IMR-90 (cell line): ENCODE data around the gene FXYD1. TPM values are rescaled to one million over a fixed set of nuclear protein-coding genes. Genes with fewer than 3 reads are reported as not detected.
A peak's percentile ranks its signal among the peaks of the same experiment; 100 is the strongest.

Source experiments
- ATAC-seq: fragments of 200-7000 bp; cut with Tn5 transposase; 2 replicates; pipeline ENCODE4 v1.9.1; 2020; ENCODE audit warnings: low read depth, mild to moderate bottlenecking, moderate library complexity
- BruUV-seq: library from RNA; stranded (reverse); fragments of 400-500 nt; replicated peaks from 2 replicates; lab custom pipeline; 2021; lab: Mats Ljungman, UMichigan
- CTCF ChIA-PET: fragments of 300-600 bp; formaldehyde crosslinking; extraction: SDS; loops from one replicate; lab custom pipeline; 2021; ENCODE audit warnings: antibody characterized with exemption; lab: Yijun Ruan, JAX
- POLR2A ChIA-PET: fragments of 300-600 bp; sonication (Branson Sonifier 250); formaldehyde crosslinking; loops from one replicate; lab custom pipeline; 2022; ENCODE audit warnings: antibody characterized with exemption; ENCODE audit not compliant: unreplicated experiment; lab: Charles Lee
- DNase-seq: peaks from one replicate; pipeline ENCODE4 v3.0.0; 2013
- H2AFZ ChIP-seq: replicated peaks from 2 replicates; pipeline ENCODE3; 2013; ENCODE audit warnings: low read length, mild to moderate bottlenecking; ENCODE audit not compliant: poor library complexity
- H2AK5ac ChIP-seq: 2 replicates; pipeline ENCODE4 v1.6.1; 2013; ENCODE audit warnings: low read depth, low read length, inconsistent platforms
- H2AK9ac ChIP-seq: replicated peaks from 2 replicates; pipeline ENCODE3; 2013; ENCODE audit warnings: mild to moderate bottlenecking, low read depth, low read length, moderate library complexity; ENCODE audit not compliant: poor library complexity
- H2BK120ac ChIP-seq: 2 replicates; pipeline ENCODE4 v1.6.1; 2013; ENCODE audit warnings: low read depth, low read length, inconsistent platforms
- H2BK15ac ChIP-seq: 3 replicates; pipeline ENCODE4 v1.6.1; 2013; ENCODE audit warnings: low read depth, low read length, inconsistent platforms
- H2BK20ac ChIP-seq: 2 replicates; pipeline ENCODE4 v1.6.1; 2013; ENCODE audit warnings: low read depth, mild to moderate bottlenecking, inconsistent platforms, low read length, moderate library complexity
- H2BK5ac ChIP-seq: 2 replicates; pipeline ENCODE4 v1.6.1; 2013; ENCODE audit warnings: mild to moderate bottlenecking, low read depth, low read length, inconsistent platforms; ENCODE audit not compliant: poor library complexity, severe bottlenecking
- H3K14ac ChIP-seq: replicated peaks from 2 replicates; pipeline ENCODE4 v1.6.1; 2013; ENCODE audit warnings: low read depth, low read length, inconsistent platforms
- H3K18ac ChIP-seq: 2 replicates; pipeline ENCODE4 v1.6.1; 2013; ENCODE audit warnings: low read depth, low read length, control low read depth
- H3K23ac ChIP-seq: 2 replicates; pipeline ENCODE4 v1.6.1; 2013; ENCODE audit warnings: low read depth, low read length, inconsistent platforms
- H3K27ac ChIP-seq: 2 replicates; pipeline ENCODE4 v1.5.1; 2013; ENCODE audit warnings: mild to moderate bottlenecking, control low read depth, low read length; ENCODE audit not compliant: insufficient read depth
- H3K27me3 ChIP-seq: 2 replicates; pipeline ENCODE4 v1.6.1; 2013; ENCODE audit warnings: low read length; ENCODE audit not compliant: control insufficient read depth, insufficient read depth
- H3K36me3 ChIP-seq: 2 replicates; pipeline ENCODE4 v1.6.1; 2013; ENCODE audit warnings: low read length, mixed read lengths; ENCODE audit not compliant: control insufficient read depth, insufficient read depth
- H3K4ac ChIP-seq: 2 replicates; pipeline ENCODE4 v1.6.1; 2013; ENCODE audit warnings: low read depth, low read length, inconsistent platforms
- H3K4me1 ChIP-seq: 2 replicates; pipeline ENCODE4 v1.6.1; 2013; ENCODE audit warnings: low read length, mixed read lengths; ENCODE audit not compliant: control insufficient read depth, insufficient read depth
- H3K4me2 ChIP-seq: 2 replicates; pipeline ENCODE4 v1.6.1; 2013; ENCODE audit warnings: low read depth, mild to moderate bottlenecking, control low read depth, low read length, moderate library complexity
- H3K4me3 ChIP-seq: 2 replicates; pipeline ENCODE4 v1.5.1; 2013; ENCODE audit warnings: low read depth, mild to moderate bottlenecking, control low read depth, low read length, moderate library complexity; ENCODE audit not compliant: insufficient read depth
- H3K56ac ChIP-seq: 2 replicates; pipeline ENCODE4 v1.6.1; 2013; ENCODE audit warnings: low read length, inconsistent platforms; ENCODE audit not compliant: insufficient read depth; ENCODE audit errors: extremely low read depth
- H3K79me1 ChIP-seq, 2 experiments: 2 replicates each; pipeline ENCODE4 v1.6.1; 2013; ENCODE audit warnings: low read length in 2 of 2, inconsistent platforms in 1 of 2, low read depth in 1 of 2
- H3K9ac ChIP-seq: 2 replicates; pipeline ENCODE4 v1.6.1; 2013; ENCODE audit warnings: low read depth, low read length, control low read depth
- H3K9me1 ChIP-seq: 2 replicates; pipeline ENCODE4 v1.6.1; 2013; ENCODE audit warnings: low read length, inconsistent platforms; ENCODE audit not compliant: insufficient read depth
- H3K9me3 ChIP-seq: 2 replicates; pipeline ENCODE4 v1.6.1; 2013; ENCODE audit warnings: low read length; ENCODE audit not compliant: control insufficient read depth, insufficient read depth
- H4K20me1 ChIP-seq: 2 replicates; pipeline ENCODE4 v1.6.1; 2013; ENCODE audit warnings: low read length, inconsistent platforms; ENCODE audit not compliant: insufficient read depth
- H4K5ac ChIP-seq: 2 replicates; pipeline ENCODE4 v1.6.1; 2013; ENCODE audit warnings: mild to moderate bottlenecking, low read depth, low read length, control low read depth
- H4K8ac ChIP-seq, 2 experiments: 2 replicates each; pipeline ENCODE4 v1.6.1; 2013; ENCODE audit warnings: low read depth in 2 of 2, low read length in 2 of 2, control low read depth in 1 of 2, inconsistent platforms in 1 of 2
- H4K91ac ChIP-seq: 2 replicates; pipeline ENCODE4 v1.6.1; 2013; ENCODE audit warnings: low read depth, low read length, inconsistent platforms; ENCODE audit not compliant: insufficient read depth
- BHLHE40 ChIP-seq: fragments of 150-350 bp; IDR thresholded peaks from 2 replicates; pipeline ENCODE4 v1.6.1; 2016; ENCODE audit warnings: mild to moderate bottlenecking, low read depth, low read length
- CEBPB ChIP-seq: IDR thresholded peaks from 2 replicates; pipeline ENCODE4 v1.6.1; 2012; ENCODE audit warnings: low read depth, low read length, improper control_type of control experiment
- CHD1 ChIP-seq: IDR thresholded peaks from 2 replicates; pipeline ENCODE4 v1.6.1; 2012; ENCODE audit warnings: low read depth, low read length, improper control_type of control experiment
- CTCF ChIP-seq: conservative IDR thresholded peaks from 2 replicates; pipeline ENCODE4 v1.5.1; 2012; ENCODE audit warnings: mild to moderate bottlenecking, low read depth, low read length, improper control_type of control experiment
- ELK1 ChIP-seq: fragments of 150-350 bp; IDR thresholded peaks from 2 replicates; pipeline ENCODE4 v1.6.1; 2016; ENCODE audit warnings: low read depth, mild to moderate bottlenecking, low read length, moderate library complexity, borderline replicate concordance
- FOS ChIP-seq: fragments of 150-350 bp; IDR thresholded peaks from 2 replicates; pipeline ENCODE4 v1.6.1; 2016; ENCODE audit warnings: low read depth, low read length
- MAFK ChIP-seq: IDR thresholded peaks from 2 replicates; pipeline ENCODE4 v1.6.1; 2012; ENCODE audit warnings: low read depth, low read length, improper control_type of control experiment
- MAZ ChIP-seq: IDR thresholded peaks from 2 replicates; pipeline ENCODE4 v1.6.1; 2012; ENCODE audit warnings: low read depth, mild to moderate bottlenecking, low read length, improper control_type of control experiment, moderate library complexity, borderline replicate concordance
- MXI1 ChIP-seq: IDR thresholded peaks from 2 replicates; pipeline ENCODE4 v1.6.1; 2012; ENCODE audit warnings: low read depth, mild to moderate bottlenecking, low read length, moderate library complexity, borderline replicate concordance
- NFE2L2 ChIP-seq: fragments of 150-350 bp; IDR thresholded peaks from 2 replicates; pipeline ENCODE4 v1.6.1; 2016; ENCODE audit warnings: low read depth, mild to moderate bottlenecking, low read length
- POLR2A ChIP-seq: IDR thresholded peaks from 2 replicates; pipeline ENCODE4 v1.6.1; 2012; ENCODE audit warnings: mild to moderate bottlenecking, low read depth, low read length
- RAD21 ChIP-seq: IDR thresholded peaks from 2 replicates; pipeline ENCODE4 v1.6.1; 2012; ENCODE audit warnings: low read length, improper control_type of control experiment
- RCOR1 ChIP-seq: IDR thresholded peaks from 2 replicates; pipeline ENCODE4 v1.6.1; 2012; ENCODE audit warnings: mild to moderate bottlenecking, low read length, improper control_type of control experiment; ENCODE audit not compliant: insufficient replicate concordance
- RFX5 ChIP-seq: IDR thresholded peaks from 2 replicates; pipeline ENCODE4 v1.8.0; 2012; ENCODE audit warnings: low read depth, mild to moderate bottlenecking, low read length, moderate library complexity
- SMC3 ChIP-seq: fragments of 150-350 bp; IDR thresholded peaks from 2 replicates; pipeline ENCODE4 v1.6.1; 2016; ENCODE audit warnings: low read depth, mild to moderate bottlenecking, antibody characterized with exemption, low read length, moderate library complexity
- USF2 ChIP-seq: fragments of 150-350 bp; IDR thresholded peaks from 2 replicates; pipeline ENCODE4 v1.6.1; 2017; ENCODE audit warnings: mild to moderate bottlenecking, antibody characterized with exemption, low read length, low read depth
- WGBS, 2 experiments: methylation state at CpG; one replicate each; pipeline versions ENCODE4 v1.1.5 to v1.1.7; 2013; ENCODE audit warnings: missing lambda C conversion rate in 2 of 2; ENCODE audit not compliant: insufficient read length in 1 of 2; ENCODE audit errors: extremely low coverage in 2 of 2; 5-methylcytosine and 5-hydroxymethylcytosine counted together
- dilution Hi-C: fragments of 300-500 bp; cut with HindIII; formaldehyde crosslinking; loops from one replicate; pipeline ENCODE4 v1.14.3; 2018; ENCODE audit warnings: low sequenced_read_pairs; ENCODE audit not compliant: unreplicated experiment
- in situ Hi-C: fragments of 300-500 bp; cut with MboI; formaldehyde crosslinking; loops from 3 replicates; pipeline ENCODE4 v1.14.3; 2019; ENCODE audit warnings: low sequenced_read_pairs, inconsistent platforms, mixed read lengths
- intact Hi-C: fragments of 100-400 bp; cut with micrococcal nuclease; formaldehyde crosslinking; loops from 2 replicates; pipeline ENCODE4 v1.10.0; 2022
- polyA plus RNA-seq, 3 experiments: library from polyadenylated mRNA; depleted of rRNA; stranded (reverse); fragments of >200 nt; gene quantifications; 2 replicates each; pipeline ENCODE4 v1.2.3, GENCODE V29; 2012; ENCODE audit warnings: low replicate concordance in 1 of 3
- total RNA-seq: library from RNA; depleted of rRNA; stranded (reverse); fragments of >200 nt; gene quantifications from 2 replicates; pipeline ENCODE4 v1.2.3, GENCODE V29; 2012

Gene FXYD1
- total and polyA plus RNA-seq, 2 of the 4 experiments (the other 2 are of a cell fraction) = 0.18 to 3.9 TPM

- in situ Hi-C loops (no loop called here), intact Hi-C loops (no loop called here), dilution Hi-C loops (no loop called here)
- Histone ChIP-seq H2AK5ac (no peak overlapping the region), H3K4ac (no peak overlapping the region), H3K9me3 (peaks cover 5% of the 10 kb centered on the region; the same call in 1 of the 2 replicates), H2AFZ (no peak overlapping the region), H3K14ac (no peak overlapping the region), H3K9me1 (no peaks in the 10 kb centered on the region), H2BK20ac (no peak overlapping the region), H3K4me3 (no peak overlapping the region), H3K4me1 (no peaks in the 10 kb centered on the region), H3K23ac (no peak overlapping the region), H2AK9ac (peak overlapping the region; percentile 28), H3K18ac (no peak overlapping the region), H2BK15ac (no peak overlapping the region), H3K56ac (no peak overlapping the region), H2BK120ac (no peak overlapping the region), H3K27me3 (no peaks in the 10 kb centered on the region; the same call in 1 of the 2 replicates), H4K91ac (no peak overlapping the region), H3K4me2 (no peak overlapping the region), H2BK5ac (no peak overlapping the region), H3K79me1 (no peaks in the 10 kb centered on the region), H4K5ac (no peak overlapping the region), H3K36me3 (no peaks in the 10 kb centered on the region), H4K8ac (no peak overlapping the region), H3K9ac (no peak overlapping the region), H4K20me1 (no peaks in the 10 kb centered on the region), H3K27ac (no peak overlapping the region)
- ATAC-seq (no peak), DNase-seq (no peak)
- ChIA-PET CTCF (no interaction called here), POLR2A (no interaction called here)
- 70% methylated on average over 4 of the region's 6 CpGs; no CpG with 5 or more reads in 1 of the 2 experiments for WGBS, 2 experiments
- no TSS peak for BruUV-seq
- TF ChIP-seq BHLHE40 (no peak), MAZ (no peak), MAFK (no peak), RFX5 (no peak), RCOR1 (no peak), ELK1 (no peak), SMC3 (no peak), USF2 (no peak), CHD1 (no peak), POLR2A (no peak), MXI1 (no peak), NFE2L2 (no peak), CTCF (no peak), FOS (no peak), CEBPB (no peak), RAD21 (no peak)
Observed at GRCh38 chr19:35105047-35105410, 33.6 kb upstream of the FXYD1 start.
